GM23338 (cell line): ENCODE measurements around the gene DRC1. TPM values are rescaled to one million over a fixed set of nuclear protein-coding genes. Genes with fewer than 3 reads are reported as not detected.

Experiments
- ATAC-seq: fragments of 200-7000 bp; cut with Tn5 transposase; 3 replicates; pipeline ENCODE4 v1.9.1; 2020
- DNase-seq: peaks from one replicate; pipeline ENCODE4 v3.0.0-alpha.2; 2015; ENCODE audit warnings: low spot score
- H2AFZ ChIP-seq: fragments of 200-600 bp; sonication (generic); 2 replicates; pipeline ENCODE4 v1.8.0; 2016; ENCODE audit warnings: antibody characterized with exemption, mild to moderate bottlenecking, moderate library complexity
- H3F3A ChIP-seq: fragments of 200-600 bp; sonication (generic); replicated peaks from 2 replicates; pipeline ENCODE4 v1.8.0; 2017; ENCODE audit warnings: antibody characterized with exemption, mixed run types, low read depth
- H3K27ac ChIP-seq: fragments of 200-600 bp; sonication (generic); 2 replicates; pipeline ENCODE4 v1.6.1; 2016; ENCODE audit warnings: low read depth
- H3K27me3 ChIP-seq: fragments of 200-600 bp; sonication (generic); 2 replicates; pipeline ENCODE4 v1.8.0; 2016; ENCODE audit warnings: mild to moderate bottlenecking, mixed run types, moderate library complexity; ENCODE audit not compliant: insufficient read depth
- H3K36me3 ChIP-seq: fragments of 200-600 bp; sonication (generic); 2 replicates; pipeline ENCODE4 v1.8.0; 2016; ENCODE audit warnings: mild to moderate bottlenecking; ENCODE audit not compliant: insufficient read depth
- H3K4me1 ChIP-seq: fragments of 200-600 bp; sonication (generic); 2 replicates; pipeline ENCODE4 v1.8.0; 2016; ENCODE audit warnings: mild to moderate bottlenecking, moderate library complexity; ENCODE audit not compliant: insufficient read depth
- H3K4me2 ChIP-seq: fragments of 200-600 bp; sonication (generic); 2 replicates; pipeline ENCODE4 v1.7.1; 2017; ENCODE audit warnings: mixed run types
- H3K4me3 ChIP-seq: fragments of 200-600 bp; sonication (generic); 2 replicates; pipeline ENCODE4 v1.6.1; 2016; ENCODE audit warnings: mixed run types
- H3K79me2 ChIP-seq: fragments of 200-600 bp; sonication (generic); replicated peaks from 2 replicates; pipeline ENCODE4 v1.8.0; 2017; ENCODE audit warnings: mild to moderate bottlenecking; ENCODE audit not compliant: insufficient read depth
- H3K9me2 ChIP-seq: fragments of 200-600 bp; sonication (generic); 2 replicates; pipeline ENCODE4 v1.8.0; 2017; ENCODE audit not compliant: insufficient read depth
- H4K20me1 ChIP-seq: fragments of 200-600 bp; sonication (generic); replicated peaks from 2 replicates; pipeline ENCODE4 v1.8.0; 2017; ENCODE audit warnings: mild to moderate bottlenecking; ENCODE audit not compliant: insufficient read depth
- H3K27ac Mint-ChIP-seq: 2 replicates; pipeline ENCODE4 v1.8.0; 2020; ENCODE audit warnings: inconsistent platforms, mild to moderate bottlenecking, moderate library complexity, mixed read lengths
- H3K27me3 Mint-ChIP-seq: 3 replicates; pipeline ENCODE4 v1.8.0; 2022; ENCODE audit warnings: low read depth, mild to moderate bottlenecking, moderate library complexity, mixed read lengths, inconsistent platforms; ENCODE audit not compliant: insufficient read depth, poor library complexity
- H3K36me3 Mint-ChIP-seq: 3 replicates; pipeline ENCODE4 v1.8.0; 2021; ENCODE audit warnings: low read depth, mild to moderate bottlenecking, inconsistent platforms, moderate library complexity, mixed read lengths
- H3K4me1 Mint-ChIP-seq: 3 replicates; pipeline ENCODE4 v1.8.0; 2020; ENCODE audit warnings: mild to moderate bottlenecking, inconsistent platforms, mixed read lengths
- H3K4me3 Mint-ChIP-seq: 3 replicates; pipeline ENCODE4 v1.8.0; 2021; ENCODE audit warnings: moderate library complexity, mild to moderate bottlenecking, inconsistent platforms, mixed read lengths
- H3K9me3 Mint-ChIP-seq: 3 replicates; pipeline ENCODE4 v1.8.0; 2020; ENCODE audit warnings: moderate library complexity, mild to moderate bottlenecking, inconsistent platforms, mixed read lengths
- CREB1 ChIP-seq: fragments of 250-450 bp; sonication (Bioruptor Pico); IDR thresholded peaks from 2 replicates; pipeline ENCODE4 v1.5.0; 2020; ENCODE audit warnings: low read depth, mild to moderate bottlenecking, moderate library complexity
- CTCF ChIP-seq, 2 experiments: fragments of 200-600 bp in 1 of 2; sonication (generic) in 1 of 2; conservative IDR thresholded peaks; 2 replicates each; pipeline versions ENCODE4 v1.5.1 to v1.6.1; 2016 to 2017; ENCODE audit warnings: antibody characterized with exemption in 2 of 2, low read depth in 2 of 2, mild to moderate bottlenecking in 2 of 2, moderate library complexity in 1 of 2
- ETS1 ChIP-seq: IDR thresholded peaks from 2 replicates; pipeline ENCODE4 v1.6.1; 2016; ENCODE audit warnings: antibody characterized with exemption
- EZH2 ChIP-seq: fragments of 200-600 bp; sonication (generic); IDR thresholded peaks from one replicate; pipeline ENCODE4 v1.8.0; 2017; ENCODE audit warnings: antibody characterized with exemption, mild to moderate bottlenecking, low read depth; ENCODE audit not compliant: unreplicated experiment
- JUNB ChIP-seq: IDR thresholded peaks from one replicate; pipeline ENCODE4 v1.6.1; 2016; ENCODE audit warnings: antibody characterized with exemption; ENCODE audit not compliant: unreplicated experiment
- NANOG ChIP-seq: IDR thresholded peaks from 2 replicates; pipeline ENCODE4 v1.6.1; 2016; ENCODE audit warnings: antibody characterized with exemption, borderline replicate concordance
- POLR2AphosphoS5 ChIP-seq: IDR thresholded peaks from 2 replicates; pipeline ENCODE4 v1.6.1; 2016; ENCODE audit warnings: antibody characterized with exemption, low read depth
- REST ChIP-seq: IDR thresholded peaks from one replicate; pipeline ENCODE4 v1.6.1; 2018; ENCODE audit warnings: antibody characterized with exemption; ENCODE audit not compliant: unreplicated experiment
- STAT1 ChIP-seq: IDR thresholded peaks from one replicate; pipeline ENCODE4 v1.6.1; 2016; ENCODE audit warnings: antibody characterized with exemption; ENCODE audit not compliant: unreplicated experiment
- ZNF114 ChIP-seq: fragments of 250-450 bp; sonication (Bioruptor Pico); IDR thresholded peaks from 2 replicates; pipeline ENCODE4 v1.5.0; 2020; ENCODE audit warnings: mild to moderate bottlenecking, moderate library complexity
- ZNF331 ChIP-seq: fragments of 250-450 bp; sonication (Bioruptor Pico); IDR thresholded peaks from 2 replicates; pipeline ENCODE4 v1.5.0; 2020; ENCODE audit warnings: low read depth, mild to moderate bottlenecking, moderate library complexity
- polyA plus RNA-seq: library from polyadenylated mRNA; unstranded; fragments of >200 nt; fragmentation: Nextera tagmentation; extraction: Ambion mirVana; gene quantifications from 2 replicates; pipeline ENCODE4 v1.2.1, GENCODE V29; 2016
- total RNA-seq: library from RNA; depleted of rRNA; stranded (reverse); fragments of >200 nt; shearing (Covaris generic); gene quantifications from 2 replicates; pipeline ENCODE4 v1.2.3, GENCODE V29; 2014

DRC1 gene
- total and polyA plus RNA-seq, 2 experiments from 2014 or later, result 0.45 TPM; not detected in 1

GRCh38 chr2:26363958-26364357 is 37.8 kb upstream of the DRC1 start (continued):
- TF ChIP-seq REST (no peak), CTCF (conservative IDR thresholded peaks at IDR 0.05; ENCODE audit: low read depth in 2 of 2) (no peak)

- H3K4me2 ChIP-seq, result no peak overlapping the region
- Mint-ChIP-seq H3K36me3 (peaks cover 30% of the 10 kb centered on the region), H3K27me3 (peaks cover 3% of the 10 kb centered on the region), H3K27ac (no peak overlapping the region), H3K4me1 (no peaks in the 10 kb centered on the region; the same call in 2 of the 3 replicates), H3K9me3 (0 out of 3 replicates have a peak, but pooled peaks cover 1% of the 10 kb centered on the region), H3K4me3 (no peak overlapping the region)
- H3K27ac ChIP-seq, result no peak overlapping the region
- no peak overlapping the region for H3K4me3 ChIP-seq
- peaks cover 52% of the 10 kb centered on the region for H3K79me2 ChIP-seq
- H3F3A ChIP-seq, result no peaks in the 10 kb centered on the region
- H3K4me1 ChIP-seq, result no peaks in the 10 kb centered on the region
- no peaks in the 10 kb centered on the region for H3K9me2 ChIP-seq
- ATAC-seq (no peak), DNase-seq (no peak)
- peaks cover 22% of the 10 kb centered on the region for H4K20me1 ChIP-seq
- no peaks in the 10 kb centered on the region for H3K27me3 ChIP-seq
- H2AFZ ChIP-seq, result no peak overlapping the region
- H3K36me3 ChIP-seq, result peaks cover 4% of the 10 kb centered on the region; the same call in 1 of the 2 replicates
- TF ChIP-seq ZNF331 (CRISPR knock-in tag) (no peak), ETS1 (no peak), CTCF (conservative IDR thresholded peaks at IDR 0.05; ENCODE audit: low read depth in 2 of 2) (no peak), POLR2AphosphoS5 (no peak), CREB1 (CRISPR knock-in tag) (no peak), EZH2 (no peak), ZNF114 (CRISPR knock-in tag) (no peak), JUNB (no peak), NANOG (no peak), STAT1 (no peak)
Measured at GRCh38 chr2:26364669-26365068, 37.1 kb upstream of the DRC1 start.
